ENCODE measurements around the gene NTNG1. TPM values are rescaled to one million over a fixed set of nuclear protein-coding genes. Genes with fewer than 3 reads are reported as not detected.
A peak's percentile ranks its signal among the peaks of the same experiment; 100 is the strongest.

NTNG1 gene
- total RNA-seq, 1 donor from 2014 or later, result 9.6 TPM

DNA sequence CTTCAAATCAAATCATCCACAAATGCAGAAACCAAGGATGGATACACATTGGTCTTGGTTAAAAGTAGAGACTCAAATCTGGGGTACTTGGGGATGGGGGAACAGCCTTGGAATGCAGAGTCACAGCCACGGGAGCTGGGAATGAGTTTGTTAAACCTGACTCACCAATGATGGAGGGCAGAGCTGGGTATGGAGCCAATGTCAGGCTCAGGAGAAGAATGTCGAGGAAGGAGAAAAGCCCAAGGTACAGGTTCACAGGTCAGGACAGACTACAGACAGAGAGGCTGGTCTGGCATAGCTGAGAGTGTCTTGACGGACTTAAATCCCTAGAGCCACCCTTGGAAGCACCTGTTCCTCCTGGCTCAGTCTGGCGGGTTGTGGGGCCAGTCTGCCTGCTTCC is 237.6 kb downstream of the NTNG1 start:
- TF ChIP-seq, protein P1, sequence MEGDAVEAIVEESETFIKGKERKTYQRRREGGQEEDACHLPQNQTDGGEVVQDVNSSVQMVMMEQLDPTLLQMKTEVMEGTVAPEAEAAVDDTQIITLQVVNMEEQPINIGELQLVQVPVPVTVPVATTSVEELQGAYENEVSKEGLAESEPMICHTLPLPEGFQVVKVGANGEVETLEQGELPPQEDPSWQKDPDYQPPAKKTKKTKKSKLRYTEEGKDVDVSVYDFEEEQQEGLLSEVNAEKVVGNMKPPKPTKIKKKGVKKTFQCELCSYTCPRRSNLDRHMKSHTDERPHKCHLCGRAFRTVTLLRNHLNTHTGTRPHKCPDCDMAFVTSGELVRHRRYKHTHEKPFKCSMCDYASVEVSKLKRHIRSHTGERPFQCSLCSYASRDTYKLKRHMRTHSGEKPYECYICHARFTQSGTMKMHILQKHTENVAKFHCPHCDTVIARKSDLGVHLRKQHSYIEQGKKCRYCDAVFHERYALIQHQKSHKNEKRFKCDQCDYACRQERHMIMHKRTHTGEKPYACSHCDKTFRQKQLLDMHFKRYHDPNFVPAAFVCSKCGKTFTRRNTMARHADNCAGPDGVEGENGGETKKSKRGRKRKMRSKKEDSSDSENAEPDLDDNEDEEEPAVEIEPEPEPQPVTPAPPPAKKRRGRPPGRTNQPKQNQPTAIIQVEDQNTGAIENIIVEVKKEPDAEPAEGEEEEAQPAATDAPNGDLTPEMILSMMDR (IDR thresholded peaks at IDR 0.05), result no peak
- no peaks in the 10 kb centered on the region for H3K9me3 ChIP-seq
- no peaks in the 10 kb centered on the region for H3K27me3 ChIP-seq (ENCODE audit: low read depth)
- intact Hi-C loops (cut with DNase I), result no loop called here
- H3K4me3 ChIP-seq, result no peak overlapping the region
- ATAC-seq (no peak), DNase-seq (no peak)
- no peaks in the 10 kb centered on the region for H3K36me3 ChIP-seq
- H3K27ac ChIP-seq, result no peak overlapping the region
- no peaks in the 10 kb centered on the region for H3K4me1 ChIP-seq

DNA sequence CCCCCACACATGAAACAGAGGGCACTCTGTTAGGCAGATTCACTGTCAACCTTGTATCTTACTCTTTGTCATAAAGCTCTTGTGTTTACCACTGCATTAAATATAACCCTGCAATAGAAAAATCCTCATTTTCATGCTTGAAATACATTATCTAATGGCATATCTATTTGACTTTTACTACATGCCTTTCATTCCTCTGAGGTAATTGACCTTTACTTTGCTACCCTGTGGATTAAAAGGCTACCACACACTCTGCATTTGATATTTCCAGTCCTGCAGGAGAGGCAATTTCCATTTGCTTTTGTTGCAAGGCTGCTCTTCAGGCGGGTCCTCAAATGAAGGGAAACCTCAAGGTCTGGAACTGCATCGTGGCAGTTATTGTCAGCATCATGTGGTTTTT is 238.0 kb downstream of the NTNG1 start:
- TF ChIP-seq, protein P1 (IDR thresholded peaks at IDR 0.05), result no peak
- intact Hi-C loops (cut with DNase I), result no loop called here
- Histone ChIP-seq H3K27me3 (ENCODE audit: low read depth) (no peaks in the 10 kb centered on the region), H3K27ac (no peak overlapping the region), H3K36me3 (no peaks in the 10 kb centered on the region), H3K4me1 (no peaks in the 10 kb centered on the region), H3K4me3 (no peak overlapping the region), H3K9me3 (no peaks in the 10 kb centered on the region)
- no peak for DNase-seq
- ATAC-seq, result no peak

DNA sequence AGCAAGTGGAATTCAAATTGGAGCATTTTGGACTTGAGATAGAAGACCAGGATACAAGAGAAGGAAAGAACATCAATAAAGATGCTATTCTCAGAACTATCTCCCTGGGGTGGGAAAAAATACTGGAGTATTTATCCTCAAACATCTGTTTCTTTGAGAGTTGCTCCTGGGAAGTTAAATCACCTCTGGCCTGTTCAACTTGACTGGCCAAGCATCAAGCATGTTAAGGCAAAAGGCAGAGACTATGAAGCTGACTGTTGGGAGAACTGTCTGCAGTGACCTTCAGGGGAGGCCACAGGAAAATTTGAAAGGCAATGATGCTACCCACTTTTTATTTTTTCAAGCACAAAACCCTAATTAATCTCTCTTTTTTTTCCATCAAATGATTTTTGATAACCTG is 239.0 kb downstream of the NTNG1 start:
- Histone ChIP-seq H3K36me3 (no peaks in the 10 kb centered on the region), H3K4me1 (no peaks in the 10 kb centered on the region), H3K27ac (no peak overlapping the region), H3K4me3 (no peak overlapping the region), H3K27me3 (ENCODE audit: low read depth) (no peaks in the 10 kb centered on the region), H3K9me3 (no peaks in the 10 kb centered on the region)
- intact Hi-C loops (cut with DNase I), result no loop called here
- ATAC-seq (no peak), DNase-seq (no peak)
- TF ChIP-seq, protein P1 (IDR thresholded peaks at IDR 0.05), result no peak

DNA sequence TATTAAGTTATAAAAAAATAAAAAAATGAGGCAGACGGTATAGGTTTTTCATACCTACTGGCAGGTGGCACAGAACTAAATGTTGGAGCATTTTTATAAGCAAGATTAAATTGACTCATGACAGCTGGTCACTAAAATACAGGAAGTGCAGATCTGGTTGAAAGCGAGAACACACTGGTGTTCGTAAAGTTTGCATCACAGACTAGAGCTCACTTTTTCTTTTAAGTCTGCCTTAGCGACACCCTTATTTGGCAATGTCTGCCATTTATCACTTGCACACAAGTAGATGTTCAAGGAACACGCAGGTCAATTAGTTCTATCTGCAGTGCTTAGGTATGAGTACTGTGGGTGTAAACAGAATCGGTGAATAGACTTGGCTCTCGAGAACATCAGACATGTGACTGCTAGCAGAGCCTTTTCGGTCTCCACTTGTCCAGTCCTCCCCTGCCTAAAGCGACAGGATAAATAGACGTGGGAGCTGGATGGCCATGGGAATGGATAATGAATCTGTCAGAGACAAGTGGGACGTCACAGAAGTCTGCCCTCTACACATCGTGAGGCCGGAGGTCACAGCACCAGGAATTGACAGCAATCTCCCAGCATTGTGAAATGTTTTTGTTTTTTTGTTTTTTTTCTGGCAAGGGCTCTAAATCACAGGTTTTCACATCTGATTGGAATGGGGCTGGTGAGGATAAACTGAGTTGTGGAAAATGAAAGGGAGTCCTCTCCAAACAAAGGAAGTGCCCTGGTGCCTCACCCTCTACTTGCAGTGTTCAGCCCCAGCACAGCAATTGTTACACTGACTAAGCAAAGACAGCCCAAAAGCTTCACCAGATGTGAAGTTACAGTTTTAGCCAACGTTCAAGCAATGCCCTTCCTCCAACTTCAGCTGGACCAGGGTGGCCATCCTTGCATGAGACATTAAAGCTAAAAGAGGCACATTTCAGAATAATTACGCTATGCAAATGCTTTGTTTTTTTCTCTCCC is 248.9 kb downstream of the NTNG1 start:
- Histone ChIP-seq H3K9me3 (no peaks in the 10 kb centered on the region), H3K4me1 (no peaks in the 10 kb centered on the region), H3K36me3 (no peaks in the 10 kb centered on the region), H3K27ac (no peak overlapping the region), H3K4me3 (peak overlapping the region; percentile 12), H3K27me3 (ENCODE audit: low read depth) (no peaks in the 10 kb centered on the region)
- TF ChIP-seq, protein P1 (IDR thresholded peaks at IDR 0.05), result no peak
- DNase-seq, result no peak
- peak; percentile 18 to 21 for ATAC-seq
- intact Hi-C loops (cut with DNase I), result no loop called here

DNA sequence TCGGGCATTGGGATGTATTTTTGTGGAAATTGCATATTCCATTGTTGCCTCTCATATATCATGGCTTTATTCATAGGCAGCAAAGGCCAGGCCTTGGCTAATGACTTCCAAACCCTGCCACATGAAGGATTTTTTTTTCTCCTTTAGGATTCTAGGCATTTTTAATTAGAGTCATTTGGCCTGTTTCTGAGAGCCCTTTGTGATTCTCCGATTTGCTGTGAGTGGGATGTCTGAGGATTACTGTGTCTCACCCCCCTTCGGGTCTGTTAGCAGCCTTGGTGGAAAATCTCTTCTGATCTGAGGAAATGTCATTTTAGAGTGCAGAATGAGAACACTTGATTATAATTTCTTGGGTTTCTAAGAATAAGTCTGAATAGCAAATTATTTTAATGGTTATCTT is 253.5 kb downstream of the NTNG1 start:
- no peaks in the 10 kb centered on the region for H3K27me3 ChIP-seq (ENCODE audit: low read depth)
- DNase-seq (no peak), ATAC-seq (no peak)
- intact Hi-C loops (cut with DNase I), result no loop called here
- no peaks in the 10 kb centered on the region for H3K36me3 ChIP-seq
- no peak overlapping the region for H3K4me3 ChIP-seq
- TF ChIP-seq, protein P1 (IDR thresholded peaks at IDR 0.05), result no peak
- H3K4me1 ChIP-seq, result no peaks in the 10 kb centered on the region
- no peaks in the 10 kb centered on the region for H3K9me3 ChIP-seq
- H3K27ac ChIP-seq, result no peak overlapping the region
